ENCODE results near the gene MUS81.

MUS81 gene

DNA sequence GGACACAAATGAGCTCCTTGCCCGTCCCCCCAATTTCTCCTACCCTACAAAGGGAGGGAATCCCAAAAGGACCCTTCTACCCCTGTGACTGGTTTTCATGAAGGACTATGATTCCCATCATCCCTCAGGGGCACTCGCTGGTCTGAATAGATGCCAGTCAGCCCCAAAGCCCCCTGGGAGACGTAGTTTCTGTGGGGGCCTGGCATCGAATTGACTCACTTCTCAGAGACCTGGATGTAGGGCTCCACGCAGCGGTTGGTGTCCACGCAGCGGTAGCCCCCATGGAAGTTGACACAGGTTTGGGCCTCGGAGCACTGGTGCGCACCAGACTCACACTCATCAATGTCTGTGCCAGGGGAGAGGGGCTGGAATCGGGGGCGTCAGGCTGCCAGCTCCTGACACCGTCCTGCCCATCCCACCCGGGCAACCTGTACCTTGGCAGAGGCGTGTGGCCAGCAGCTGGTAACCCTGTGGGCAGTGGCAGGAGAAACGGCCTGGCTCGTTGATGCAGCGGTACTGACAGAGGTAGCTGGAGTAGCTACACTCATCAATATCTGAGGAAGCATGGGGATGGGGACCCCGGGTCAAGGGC is 7.9 kb downstream of the MUS81 start:
- Histone ChIP-seq H3K79me2 (ENCODE audit: insufficient read depth, low read length) (no peaks in the 10 kb centered on the region), H3K9me2 (replicated peaks; ENCODE audit: insufficient read depth, low read length) (no peaks in the 10 kb centered on the region), H3K36me3 (ENCODE audit: low read length) (no peaks in the 10 kb centered on the region), H3F3A (ENCODE audit: insufficient read depth) (no peaks in the 10 kb centered on the region), H4K20me1 (ENCODE audit: low read depth, low read length) (no peaks in the 10 kb centered on the region), H3K27me3 (ENCODE audit: low read length) (no peaks in the 10 kb centered on the region), H3K9ac (ENCODE audit: low read length) (no peak overlapping the region), H3K4me2 (ENCODE audit: low read depth, low read length, poor library complexity, severe bottlenecking) (no peak overlapping the region), H3K4me3 (ENCODE audit: insufficient read depth, low read length, poor library complexity, severe bottlenecking) (no peak overlapping the region), H3K27ac (ENCODE audit: low read depth, low read length) (no peak overlapping the region), H2AFZ (ENCODE audit: low read depth, low read length, severe bottlenecking) (no peak overlapping the region), H3K9me3 (ENCODE audit: insufficient read depth, low read length) (no peaks in the 10 kb centered on the region)
- no peak for TF ChIP-seq EZH2phosphoT487 (conservative IDR thresholded peaks at IDR 0.05; ENCODE audit: low read length)
- TF ChIP-seq, protein P1, sequence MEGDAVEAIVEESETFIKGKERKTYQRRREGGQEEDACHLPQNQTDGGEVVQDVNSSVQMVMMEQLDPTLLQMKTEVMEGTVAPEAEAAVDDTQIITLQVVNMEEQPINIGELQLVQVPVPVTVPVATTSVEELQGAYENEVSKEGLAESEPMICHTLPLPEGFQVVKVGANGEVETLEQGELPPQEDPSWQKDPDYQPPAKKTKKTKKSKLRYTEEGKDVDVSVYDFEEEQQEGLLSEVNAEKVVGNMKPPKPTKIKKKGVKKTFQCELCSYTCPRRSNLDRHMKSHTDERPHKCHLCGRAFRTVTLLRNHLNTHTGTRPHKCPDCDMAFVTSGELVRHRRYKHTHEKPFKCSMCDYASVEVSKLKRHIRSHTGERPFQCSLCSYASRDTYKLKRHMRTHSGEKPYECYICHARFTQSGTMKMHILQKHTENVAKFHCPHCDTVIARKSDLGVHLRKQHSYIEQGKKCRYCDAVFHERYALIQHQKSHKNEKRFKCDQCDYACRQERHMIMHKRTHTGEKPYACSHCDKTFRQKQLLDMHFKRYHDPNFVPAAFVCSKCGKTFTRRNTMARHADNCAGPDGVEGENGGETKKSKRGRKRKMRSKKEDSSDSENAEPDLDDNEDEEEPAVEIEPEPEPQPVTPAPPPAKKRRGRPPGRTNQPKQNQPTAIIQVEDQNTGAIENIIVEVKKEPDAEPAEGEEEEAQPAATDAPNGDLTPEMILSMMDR (IDR thresholded peaks at IDR 0.05; ENCODE audit: insufficient read depth, low read length, poor library complexity, severe bottlenecking) = no peak

- Histone ChIP-seq H3K9me2 (replicated peaks; ENCODE audit: insufficient read depth, low read length) (no peaks in the 10 kb centered on the region), H3K4me3 (ENCODE audit: insufficient read depth, low read length, poor library complexity, severe bottlenecking) (no peak overlapping the region), H3F3A (ENCODE audit: insufficient read depth) (no peaks in the 10 kb centered on the region), H3K9me3 (ENCODE audit: insufficient read depth, low read length) (no peaks in the 10 kb centered on the region), H3K79me2 (ENCODE audit: insufficient read depth, low read length) (no peaks in the 10 kb centered on the region), H3K27me3 (ENCODE audit: low read length) (no peaks in the 10 kb centered on the region), H3K36me3 (ENCODE audit: low read length) (no peaks in the 10 kb centered on the region), H3K4me2 (ENCODE audit: low read depth, low read length, poor library complexity, severe bottlenecking) (no peak overlapping the region), H3K27ac (ENCODE audit: low read depth, low read length) (no peak overlapping the region), H3K9ac (ENCODE audit: low read length) (no peak overlapping the region), H4K20me1 (ENCODE audit: low read depth, low read length) (no peaks in the 10 kb centered on the region), H2AFZ (ENCODE audit: low read depth, low read length, severe bottlenecking) (no peak overlapping the region)
- TF ChIP-seq, protein P1 (IDR thresholded peaks at IDR 0.05; ENCODE audit: insufficient read depth, low read length, poor library complexity, severe bottlenecking) = no peak
- no peak for TF ChIP-seq EZH2phosphoT487 (conservative IDR thresholded peaks at IDR 0.05; ENCODE audit: low read length)
Measured at GRCh38 chr11:65868907-65869306, 8.7 kb downstream of the MUS81 start.

GRCh38 chr11:65869643-65870306 is 9.5 kb downstream of the MUS81 start:
- Histone ChIP-seq H3K27me3 (ENCODE audit: low read length) (no peaks in the 10 kb centered on the region), H3K9me3 (ENCODE audit: insufficient read depth, low read length) (no peaks in the 10 kb centered on the region), H4K20me1 (ENCODE audit: low read depth, low read length) (no peaks in the 10 kb centered on the region), H3K4me2 (ENCODE audit: low read depth, low read length, poor library complexity, severe bottlenecking) (no peak overlapping the region), H3K4me3 (ENCODE audit: insufficient read depth, low read length, poor library complexity, severe bottlenecking) (no peak overlapping the region), H3K36me3 (ENCODE audit: low read length) (no peaks in the 10 kb centered on the region), H3K27ac (ENCODE audit: low read depth, low read length) (no peak overlapping the region), H3K9ac (ENCODE audit: low read length) (no peak overlapping the region), H3K9me2 (replicated peaks; ENCODE audit: insufficient read depth, low read length) (no peaks in the 10 kb centered on the region), H2AFZ (ENCODE audit: low read depth, low read length, severe bottlenecking) (no peak overlapping the region), H3K79me2 (ENCODE audit: insufficient read depth, low read length) (no peaks in the 10 kb centered on the region), H3F3A (ENCODE audit: insufficient read depth) (no peaks in the 10 kb centered on the region)
- TF ChIP-seq, protein P1 (IDR thresholded peaks at IDR 0.05; ENCODE audit: insufficient read depth, low read length, poor library complexity, severe bottlenecking) = no peak
- no peak for TF ChIP-seq EZH2phosphoT487 (conservative IDR thresholded peaks at IDR 0.05; ENCODE audit: low read length)
